H9 (cell line): ENCODE measurements around the gene TWSG1. TPM values are rescaled to one million over a fixed set of nuclear protein-coding genes. Genes with fewer than 3 reads are reported as not detected.

Experiments used
- DNase-seq: peaks from one replicate; pipeline ENCODE4 v3.0.0-alpha.2; 2017
- H2AFZ ChIP-seq: one replicate; pipeline ENCODE4 v1.6.1; 2013; ENCODE audit warnings: mild to moderate bottlenecking, low read length, control low read depth, moderate library complexity
- H2AK5ac ChIP-seq: 2 replicates; pipeline ENCODE4 v1.6.1; 2013; ENCODE audit warnings: low read length, control low read depth, mixed read lengths; ENCODE audit not compliant: insufficient read length
- H2BK120ac ChIP-seq: one replicate; pipeline ENCODE4 v1.6.1; 2013; ENCODE audit warnings: low read depth, mild to moderate bottlenecking, low read length, control low read depth, inconsistent platforms; ENCODE audit not compliant: poor library complexity, severe bottlenecking
- H2BK12ac ChIP-seq: 2 replicates; pipeline ENCODE4 v1.6.1; 2013; ENCODE audit warnings: low read length, control low read depth, mixed read lengths, low read depth; ENCODE audit not compliant: insufficient read length
- H2BK15ac ChIP-seq: 2 replicates; pipeline ENCODE4 v1.6.1; 2013; ENCODE audit warnings: low read depth, low read length, control low read depth
- H2BK20ac ChIP-seq: one replicate; pipeline ENCODE4 v1.6.1; 2013; ENCODE audit warnings: low read depth, mild to moderate bottlenecking, low read length, control low read depth, inconsistent platforms; ENCODE audit not compliant: poor library complexity, severe bottlenecking
- H2BK5ac ChIP-seq: 2 replicates; pipeline ENCODE4 v1.6.1; 2013; ENCODE audit warnings: low read length, control low read depth, mixed read lengths; ENCODE audit not compliant: insufficient read length
- H3K14ac ChIP-seq: 2 replicates; pipeline ENCODE4 v1.6.1; 2013; ENCODE audit warnings: low read length, control low read depth; ENCODE audit not compliant: insufficient read depth
- H3K18ac ChIP-seq: 2 replicates; pipeline ENCODE4 v1.6.1; 2013; ENCODE audit warnings: low read depth, mild to moderate bottlenecking, mixed read lengths, low read length, control low read depth; ENCODE audit not compliant: insufficient read length
- H3K23ac ChIP-seq: 2 replicates; pipeline ENCODE4 v1.6.1; 2013; ENCODE audit warnings: low read length, control low read depth, mixed read lengths, low read depth; ENCODE audit not compliant: insufficient read length
- H3K23me2 ChIP-seq: 2 replicates; pipeline ENCODE4 v1.6.1; 2013; ENCODE audit warnings: low read depth, mild to moderate bottlenecking, mixed read lengths, low read length, control low read depth; ENCODE audit not compliant: insufficient read length, poor library complexity, severe bottlenecking
- H3K27ac ChIP-seq: 2 replicates; pipeline ENCODE4 v1.5.1; 2013; ENCODE audit warnings: low read length, control low read depth, mixed read lengths, low read depth; ENCODE audit not compliant: insufficient read length
- H3K27me3 ChIP-seq: 2 replicates; pipeline ENCODE4 v1.6.1; 2013; ENCODE audit warnings: low read length, control low read depth, inconsistent platforms; ENCODE audit not compliant: insufficient read depth
- H3K4ac ChIP-seq: 2 replicates; pipeline ENCODE4 v1.6.1; 2013; ENCODE audit warnings: low read depth, mild to moderate bottlenecking, control low read depth, inconsistent platforms, low read length, moderate library complexity
- H3K4me1 ChIP-seq: 2 replicates; pipeline ENCODE4 v1.6.1; 2013; ENCODE audit warnings: low read length, control low read depth, inconsistent platforms; ENCODE audit not compliant: insufficient read depth
- H3K4me2 ChIP-seq: 2 replicates; pipeline ENCODE4 v1.6.1; 2013; ENCODE audit warnings: low read length, control low read depth, mixed read lengths; ENCODE audit not compliant: insufficient read length, insufficient read depth
- H3K56ac ChIP-seq: 2 replicates; pipeline ENCODE4 v1.6.1; 2013; ENCODE audit warnings: low read depth, mild to moderate bottlenecking, mixed read lengths, low read length, control low read depth; ENCODE audit not compliant: insufficient read length
- H3K79me1 ChIP-seq: 2 replicates; pipeline ENCODE4 v1.6.1; 2013; ENCODE audit warnings: low read depth, mild to moderate bottlenecking, moderate library complexity, low read length, control low read depth, inconsistent platforms; ENCODE audit not compliant: insufficient read depth, poor library complexity, severe bottlenecking
- H3K79me2 ChIP-seq: 2 replicates; pipeline ENCODE4 v1.6.1; 2013; ENCODE audit warnings: low read length, control low read depth, inconsistent platforms; ENCODE audit not compliant: insufficient read depth
- H3K9ac ChIP-seq: 2 replicates; pipeline ENCODE4 v1.6.1; 2013; ENCODE audit warnings: low read length, control low read depth, mixed read lengths; ENCODE audit not compliant: insufficient read length; ENCODE audit errors: extremely low read depth
- H3K9me3 ChIP-seq: one replicate; pipeline ENCODE4 v1.6.1; 2013; ENCODE audit warnings: low read depth, low read length, inconsistent platforms; ENCODE audit not compliant: control insufficient read depth
- H3T11ph ChIP-seq: one replicate; pipeline ENCODE4 v1.6.1; 2013; ENCODE audit warnings: mild to moderate bottlenecking, low read length, control low read depth, inconsistent platforms
- H4K20me1 ChIP-seq: one replicate; pipeline ENCODE4 v1.6.1; 2013; ENCODE audit not compliant: control insufficient read depth, insufficient read length, insufficient read depth
- H4K5ac ChIP-seq: 2 replicates; pipeline ENCODE4 v1.6.1; 2013; ENCODE audit warnings: low read depth, mild to moderate bottlenecking, mixed read lengths, low read length, control low read depth; ENCODE audit not compliant: insufficient read length
- H4K8ac ChIP-seq: replicated peaks from 2 replicates; pipeline ENCODE4 v1.6.1; 2013; ENCODE audit warnings: low read length, control low read depth, mixed read lengths, low read depth; ENCODE audit not compliant: insufficient read length
- H4K91ac ChIP-seq: 2 replicates; pipeline ENCODE4 v1.6.1; 2013; ENCODE audit warnings: low read depth, mild to moderate bottlenecking, moderate library complexity, mixed read lengths, low read length, control low read depth; ENCODE audit not compliant: insufficient read length
- H3K27ac Mint-ChIP-seq, 3 experiments: 2 replicates in 2 of 3; 3 replicates in 1 of 3; pipeline ENCODE4 v1.8.0; 2020 to 2021; ENCODE audit warnings: mixed read lengths in 3 of 3, mild to moderate bottlenecking in 1 of 3, moderate library complexity in 1 of 3
- H3K27me3 Mint-ChIP-seq: 2 replicates; pipeline ENCODE4 v1.8.0; 2021; ENCODE audit warnings: low read depth, mild to moderate bottlenecking, moderate library complexity, mixed read lengths
- H3K36me3 Mint-ChIP-seq, 3 experiments: 2 replicates in 2 of 3; 3 replicates in 1 of 3; pipeline ENCODE4 v1.8.0; 2020 to 2021; ENCODE audit warnings: low read depth in 3 of 3, mixed read lengths in 3 of 3; ENCODE audit not compliant: insufficient read depth in 1 of 3
- H3K4me1 Mint-ChIP-seq, 2 experiments: 2 replicates each; pipeline ENCODE4 v1.8.0; 2020; ENCODE audit warnings: mixed read lengths in 2 of 2
- H3K4me3 Mint-ChIP-seq, 2 experiments: 2 replicates in 1 of 2; 3 replicates in 1 of 2; pipeline ENCODE4 v1.8.0; 2020 to 2021; ENCODE audit warnings: mild to moderate bottlenecking in 2 of 2, mixed read lengths in 2 of 2, moderate library complexity in 1 of 2
- H3K9me3 Mint-ChIP-seq, 2 experiments: 2 replicates in 1 of 2; 3 replicates in 1 of 2; pipeline ENCODE4 v1.8.0; 2020; ENCODE audit warnings: mild to moderate bottlenecking in 2 of 2, mixed read lengths in 2 of 2, moderate library complexity in 1 of 2
- WGBS: extraction: QIAGEN DNeasy Blood & Tissue Kit; methylation state at CpG from one replicate; pipeline ENCODE4 v1.1.7; 2013; ENCODE audit warnings: missing lambda C conversion rate, low lambda C conversion rate, mixed read lengths; ENCODE audit not compliant: insufficient read length; ENCODE audit errors: extremely low coverage; 5-methylcytosine and 5-hydroxymethylcytosine counted together
- total RNA-seq: library from RNA; stranded (reverse); gene quantifications from 2 replicates; pipeline ENCODE4 v1.2.1, GENCODE V29; 2021
- TF ChIP-seq, protein P1 (sequence below): fragments of 200-600 bp; sonication (generic); conservative IDR thresholded peaks from 3 replicates; pipeline ENCODE4 v1.8.0; 2021; ENCODE audit warnings: antibody characterized with exemption, mild to moderate bottlenecking

The TWSG1 gene
- total RNA-seq, 1 experiment from 2014 or later = 25.7 TPM

- Histone ChIP-seq H3K79me1 (no peaks in the 10 kb centered on the region), H3K4me2 (no peak overlapping the region), H4K20me1 (no peaks in the 10 kb centered on the region), H3K9ac (no peak overlapping the region), H2BK20ac (no peak overlapping the region), H3K14ac (peak overlapping the region; percentile 77; the same call in 1 of the 2 replicates), H3K23ac (no peak overlapping the region), H3K18ac (peak overlapping the region; percentile 68), H2AFZ (no peak overlapping the region), H3K27ac (no peak overlapping the region), H2BK12ac (no peak overlapping the region), H3K79me2 (no peaks in the 10 kb centered on the region), H2BK15ac (no peak overlapping the region), H3K9me3 (no peaks in the 10 kb centered on the region), H4K8ac (no peak overlapping the region), H3K4ac (no peak overlapping the region), H3K23me2 (no peaks in the 10 kb centered on the region), H4K91ac (no peak overlapping the region), H3T11ph (no peak overlapping the region), H2BK5ac (no peak overlapping the region), H2BK120ac (no peak overlapping the region), H3K56ac (no peak overlapping the region), H4K5ac (no peak overlapping the region), H3K4me1 (peaks cover 3% of the 10 kb centered on the region; the same call in 1 of the 2 replicates), H3K27me3 (no peaks in the 10 kb centered on the region), H2AK5ac (no peak overlapping the region)
- TF ChIP-seq, protein P1, sequence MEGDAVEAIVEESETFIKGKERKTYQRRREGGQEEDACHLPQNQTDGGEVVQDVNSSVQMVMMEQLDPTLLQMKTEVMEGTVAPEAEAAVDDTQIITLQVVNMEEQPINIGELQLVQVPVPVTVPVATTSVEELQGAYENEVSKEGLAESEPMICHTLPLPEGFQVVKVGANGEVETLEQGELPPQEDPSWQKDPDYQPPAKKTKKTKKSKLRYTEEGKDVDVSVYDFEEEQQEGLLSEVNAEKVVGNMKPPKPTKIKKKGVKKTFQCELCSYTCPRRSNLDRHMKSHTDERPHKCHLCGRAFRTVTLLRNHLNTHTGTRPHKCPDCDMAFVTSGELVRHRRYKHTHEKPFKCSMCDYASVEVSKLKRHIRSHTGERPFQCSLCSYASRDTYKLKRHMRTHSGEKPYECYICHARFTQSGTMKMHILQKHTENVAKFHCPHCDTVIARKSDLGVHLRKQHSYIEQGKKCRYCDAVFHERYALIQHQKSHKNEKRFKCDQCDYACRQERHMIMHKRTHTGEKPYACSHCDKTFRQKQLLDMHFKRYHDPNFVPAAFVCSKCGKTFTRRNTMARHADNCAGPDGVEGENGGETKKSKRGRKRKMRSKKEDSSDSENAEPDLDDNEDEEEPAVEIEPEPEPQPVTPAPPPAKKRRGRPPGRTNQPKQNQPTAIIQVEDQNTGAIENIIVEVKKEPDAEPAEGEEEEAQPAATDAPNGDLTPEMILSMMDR = no peak
- no CpG with 5 or more reads among the region's 18 CpGs for WGBS
- peaks cover 1 to 15% (median 3%) of the 10 kb centered on the region in 3 experiments; a peak in 4 of 7 replicates for H3K36me3 Mint-ChIP-seq
- H3K4me1 Mint-ChIP-seq = peaks cover 22 to 29% of the 10 kb centered on the region in 2 experiments
- H3K27ac Mint-ChIP-seq = peak overlapping the region; percentile 80 to 91 (median 81); a peak in 4 of 7 replicates
- peak; percentile 58 for DNase-seq
- H3K4me3 Mint-ChIP-seq = peak overlapping the region in 1 of 2 experiments; percentile 55; a peak in 2 of 5 replicates
- H3K9me3 Mint-ChIP-seq = peaks cover 10 to 13% of the 10 kb centered on the region in 2 experiments; a peak in 3 of 5 replicates
- peaks cover 2% of the 10 kb centered on the region; the same call in 1 of the 2 replicates for H3K27me3 Mint-ChIP-seq
These were observed 99.6 kb downstream of the TWSG1 start for GRCh38 chr18:9434122-9434701.
